Measurements from ENCODE around the gene RFLNA.

The RFLNA gene

GRCh38 chr12:124273630-124274029 is 21.3 kb upstream of the RFLNA start:
- H3K9me3 ChIP-seq (ENCODE audit: control insufficient read depth, low read length), result peaks cover 4% of the 10 kb centered on the region
- H4K91ac ChIP-seq (ENCODE audit: low read length), result peak overlapping the region; percentile 23
- H3K14ac ChIP-seq (ENCODE audit: low read length in 2 of 2), result no peak overlapping the region
- H3K4me1 ChIP-seq (ENCODE audit: control insufficient read depth, insufficient read depth, low read depth, low read length), result peaks cover 11% of the 10 kb centered on the region
- no peak overlapping the region for H2AFZ ChIP-seq (ENCODE audit: low read depth, low read length)
- no peak overlapping the region for H3K27ac ChIP-seq (ENCODE audit: low read length, poor library complexity, severe bottlenecking)
- no peak overlapping the region for H2BK12ac ChIP-seq (ENCODE audit: low read length in 2 of 2)
- H3K36me3 ChIP-seq (ENCODE audit: control insufficient read depth in 1 of 2, insufficient read depth in 2 of 2, low read depth in 1 of 2, low read length in 2 of 2), result no peaks in the 10 kb centered on the region
- no peak overlapping the region for H3K9ac ChIP-seq (ENCODE audit: low read length)
- H3K4me3 ChIP-seq (ENCODE audit: insufficient read depth in 1 of 2, low read depth in 1 of 2, low read length in 2 of 2), result no peak overlapping the region
- peak overlapping the region; percentile 15 for H2AK5ac ChIP-seq (ENCODE audit: low read length, severe bottlenecking)
- H3K23ac ChIP-seq (ENCODE audit: low read length in 2 of 2), result no peak overlapping the region
- H3K4ac ChIP-seq (ENCODE audit: low read depth in 1 of 2, low read length in 2 of 2), result no peak overlapping the region
- peaks cover 17 to 39% of the 10 kb centered on the region in 2 experiments for H3K27me3 ChIP-seq (ENCODE audit: control insufficient read depth in 1 of 2, insufficient read depth in 1 of 2, low read length in 2 of 2)
- no peak overlapping the region for H2BK15ac ChIP-seq (ENCODE audit: low read depth, poor library complexity, severe bottlenecking)
- no peak overlapping the region for H4K8ac ChIP-seq (ENCODE audit: low read length)
- H2BK120ac ChIP-seq (ENCODE audit: low read depth, low read length), result no peak overlapping the region
- H3K18ac ChIP-seq (ENCODE audit: low read depth in 1 of 2, low read length in 2 of 2), result peak overlapping the region; percentile 1 to 10
- 90% methylated on average over 3 of the region's 3 CpGs for WGBS
- no peak overlapping the region for H2BK5ac ChIP-seq (ENCODE audit: low read depth, low read length, poor library complexity, severe bottlenecking)
- peak; percentile 71 for DNase-seq
- H3K79me1 ChIP-seq (replicated peaks; ENCODE audit: low read length, poor library complexity, severe bottlenecking), result no peaks in the 10 kb centered on the region
- no peak overlapping the region for H3K4me2 ChIP-seq (ENCODE audit: low read length, poor library complexity, severe bottlenecking)

- H3K14ac ChIP-seq (ENCODE audit: low read length in 2 of 2), result no peak overlapping the region
- H3K9ac ChIP-seq (ENCODE audit: low read length), result no peak overlapping the region
- H4K8ac ChIP-seq (ENCODE audit: low read length), result no peak overlapping the region
- 93% methylated on average over 1 of the region's 2 CpGs for WGBS
- no peak overlapping the region for H2AFZ ChIP-seq (ENCODE audit: low read depth, low read length)
- DNase-seq, result no peak
- no peak overlapping the region for H2BK12ac ChIP-seq (ENCODE audit: low read length in 2 of 2)
- no peak overlapping the region for H2BK5ac ChIP-seq (ENCODE audit: low read depth, low read length, poor library complexity, severe bottlenecking)
- no peak overlapping the region for H3K27ac ChIP-seq (ENCODE audit: low read length, poor library complexity, severe bottlenecking)
- H2BK120ac ChIP-seq (ENCODE audit: low read depth, low read length), result no peak overlapping the region
- peaks cover 33 to 59% of the 10 kb centered on the region in 2 experiments for H3K27me3 ChIP-seq (ENCODE audit: control insufficient read depth in 1 of 2, insufficient read depth in 1 of 2, low read length in 2 of 2)
- H3K4me3 ChIP-seq (ENCODE audit: insufficient read depth in 1 of 2, low read depth in 1 of 2, low read length in 2 of 2), result no peak overlapping the region
- H3K4me1 ChIP-seq (ENCODE audit: control insufficient read depth, insufficient read depth, low read depth, low read length), result peaks cover 28% of the 10 kb centered on the region
- H2AK5ac ChIP-seq (ENCODE audit: low read length, severe bottlenecking), result no peak overlapping the region
- H3K18ac ChIP-seq (ENCODE audit: low read depth in 1 of 2, low read length in 2 of 2), result no peak overlapping the region
- H3K9me3 ChIP-seq (ENCODE audit: control insufficient read depth, low read length), result no peaks in the 10 kb centered on the region
- H3K4ac ChIP-seq (ENCODE audit: low read depth in 1 of 2, low read length in 2 of 2), result no peak overlapping the region
- H3K4me2 ChIP-seq (ENCODE audit: low read length, poor library complexity, severe bottlenecking), result no peak overlapping the region
- H2BK15ac ChIP-seq (ENCODE audit: low read depth, poor library complexity, severe bottlenecking), result no peak overlapping the region
- H3K23ac ChIP-seq (ENCODE audit: low read length in 2 of 2), result no peak overlapping the region
- H3K36me3 ChIP-seq (ENCODE audit: control insufficient read depth in 1 of 2, insufficient read depth in 2 of 2, low read depth in 1 of 2, low read length in 2 of 2), result no peaks in the 10 kb centered on the region
- H4K91ac ChIP-seq (ENCODE audit: low read length), result no peak overlapping the region
- no peaks in the 10 kb centered on the region for H3K79me1 ChIP-seq (replicated peaks; ENCODE audit: low read length, poor library complexity, severe bottlenecking)
Measured at GRCh38 chr12:124276337-124276736, 18.6 kb upstream of the RFLNA start.

GRCh38 chr12:124277394-124278241 is 17.3 kb upstream of the RFLNA start:
- no peak overlapping the region for H3K9ac ChIP-seq (ENCODE audit: low read length)
- no peak overlapping the region for H3K18ac ChIP-seq (ENCODE audit: low read depth in 1 of 2, low read length in 2 of 2)
- H3K79me1 ChIP-seq (replicated peaks; ENCODE audit: low read length, poor library complexity, severe bottlenecking), result no peaks in the 10 kb centered on the region
- no peak overlapping the region for H4K91ac ChIP-seq (ENCODE audit: low read length)
- H3K4ac ChIP-seq (ENCODE audit: low read depth in 1 of 2, low read length in 2 of 2), result no peak overlapping the region
- no peak overlapping the region for H4K8ac ChIP-seq (ENCODE audit: low read length)
- H3K4me3 ChIP-seq (ENCODE audit: insufficient read depth in 1 of 2, low read depth in 1 of 2, low read length in 2 of 2), result no peak overlapping the region
- peaks cover 2% of the 10 kb centered on the region for H3K9me3 ChIP-seq (ENCODE audit: control insufficient read depth, low read length)
- no peak overlapping the region for H2BK12ac ChIP-seq (ENCODE audit: low read length in 2 of 2)
- WGBS, result 58% methylated on average over 16 of the region's 16 CpGs
- H3K4me1 ChIP-seq (ENCODE audit: control insufficient read depth, insufficient read depth, low read depth, low read length), result peaks cover 28% of the 10 kb centered on the region
- H2BK5ac ChIP-seq (ENCODE audit: low read depth, low read length, poor library complexity, severe bottlenecking), result no peak overlapping the region
- no peak overlapping the region for H2BK120ac ChIP-seq (ENCODE audit: low read depth, low read length)
- H3K23ac ChIP-seq (ENCODE audit: low read length in 2 of 2), result no peak overlapping the region
- peak overlapping the region in 1 of 2 experiments; percentile 30 for H3K14ac ChIP-seq (ENCODE audit: low read length in 2 of 2)
- H3K27ac ChIP-seq (ENCODE audit: low read length, poor library complexity, severe bottlenecking), result no peak overlapping the region
- H3K36me3 ChIP-seq (ENCODE audit: control insufficient read depth in 1 of 2, insufficient read depth in 2 of 2, low read depth in 1 of 2, low read length in 2 of 2), result no peaks in the 10 kb centered on the region
- H3K4me2 ChIP-seq (ENCODE audit: low read length, poor library complexity, severe bottlenecking), result no peak overlapping the region
- H3K27me3 ChIP-seq (ENCODE audit: control insufficient read depth in 1 of 2, insufficient read depth in 1 of 2, low read length in 2 of 2), result peaks cover 33 to 66% of the 10 kb centered on the region in 2 experiments
- no peak for DNase-seq
- no peak overlapping the region for H2BK15ac ChIP-seq (ENCODE audit: low read depth, poor library complexity, severe bottlenecking)
- no peak overlapping the region for H2AK5ac ChIP-seq (ENCODE audit: low read length, severe bottlenecking)
- H2AFZ ChIP-seq (ENCODE audit: low read depth, low read length), result peak overlapping the region; percentile 6

GRCh38 chr12:124278389-124279101 is 16.3 kb upstream of the RFLNA start:
- DNase-seq, result no peak
- H3K79me1 ChIP-seq (replicated peaks; ENCODE audit: low read length, poor library complexity, severe bottlenecking), result no peaks in the 10 kb centered on the region
- H2BK120ac ChIP-seq (ENCODE audit: low read depth, low read length), result no peak overlapping the region
- no peak overlapping the region for H2AFZ ChIP-seq (ENCODE audit: low read depth, low read length)
- H3K4me2 ChIP-seq (ENCODE audit: low read length, poor library complexity, severe bottlenecking), result no peak overlapping the region
- no peak overlapping the region for H4K8ac ChIP-seq (ENCODE audit: low read length)
- H2BK5ac ChIP-seq (ENCODE audit: low read depth, low read length, poor library complexity, severe bottlenecking), result no peak overlapping the region
- no peak overlapping the region for H4K91ac ChIP-seq (ENCODE audit: low read length)
- no peak overlapping the region for H3K23ac ChIP-seq (ENCODE audit: low read length in 2 of 2)
- H2BK12ac ChIP-seq (ENCODE audit: low read length in 2 of 2), result no peak overlapping the region
- no peak overlapping the region for H3K27ac ChIP-seq (ENCODE audit: low read length, poor library complexity, severe bottlenecking)
- H3K9ac ChIP-seq (ENCODE audit: low read length), result no peak overlapping the region
- H3K9me3 ChIP-seq (ENCODE audit: control insufficient read depth, low read length), result peaks cover 2% of the 10 kb centered on the region
- no peak overlapping the region for H2AK5ac ChIP-seq (ENCODE audit: low read length, severe bottlenecking)
- no peak overlapping the region for H3K4me3 ChIP-seq (ENCODE audit: insufficient read depth in 1 of 2, low read depth in 1 of 2, low read length in 2 of 2)
- no peaks in the 10 kb centered on the region for H3K36me3 ChIP-seq (ENCODE audit: control insufficient read depth in 1 of 2, insufficient read depth in 2 of 2, low read depth in 1 of 2, low read length in 2 of 2)
- H3K4ac ChIP-seq (ENCODE audit: low read depth in 1 of 2, low read length in 2 of 2), result no peak overlapping the region
- H3K4me1 ChIP-seq (ENCODE audit: control insufficient read depth, insufficient read depth, low read depth, low read length), result peaks cover 28% of the 10 kb centered on the region
- H2BK15ac ChIP-seq (ENCODE audit: low read depth, poor library complexity, severe bottlenecking), result no peak overlapping the region
- peaks cover 41 to 74% of the 10 kb centered on the region in 2 experiments for H3K27me3 ChIP-seq (ENCODE audit: control insufficient read depth in 1 of 2, insufficient read depth in 1 of 2, low read length in 2 of 2)
- WGBS, result 65% methylated on average over 20 of the region's 20 CpGs
- H3K18ac ChIP-seq (ENCODE audit: low read depth in 1 of 2, low read length in 2 of 2), result no peak overlapping the region
- no peak overlapping the region for H3K14ac ChIP-seq (ENCODE audit: low read length in 2 of 2)

Data from mesenchymal stem cell (in vitro differentiated cells and primary cell).